RCC 7860 (cell line): ENCODE results near the gene PPT1.
A peak's percentile ranks its signal among the peaks of the same experiment; 100 is the strongest.

Experiments
- DNase-seq: peaks from one replicate; pipeline ENCODE4 v3.0.0-alpha.2; 2015; ENCODE audit warnings: low spot score
- FAIRE-seq: peaks from 2 replicates; lab custom pipeline; 2012; peaks lifted over from hg19 to GRCh38; lab: Jason Lieb, UNC

PPT1 gene

DNA sequence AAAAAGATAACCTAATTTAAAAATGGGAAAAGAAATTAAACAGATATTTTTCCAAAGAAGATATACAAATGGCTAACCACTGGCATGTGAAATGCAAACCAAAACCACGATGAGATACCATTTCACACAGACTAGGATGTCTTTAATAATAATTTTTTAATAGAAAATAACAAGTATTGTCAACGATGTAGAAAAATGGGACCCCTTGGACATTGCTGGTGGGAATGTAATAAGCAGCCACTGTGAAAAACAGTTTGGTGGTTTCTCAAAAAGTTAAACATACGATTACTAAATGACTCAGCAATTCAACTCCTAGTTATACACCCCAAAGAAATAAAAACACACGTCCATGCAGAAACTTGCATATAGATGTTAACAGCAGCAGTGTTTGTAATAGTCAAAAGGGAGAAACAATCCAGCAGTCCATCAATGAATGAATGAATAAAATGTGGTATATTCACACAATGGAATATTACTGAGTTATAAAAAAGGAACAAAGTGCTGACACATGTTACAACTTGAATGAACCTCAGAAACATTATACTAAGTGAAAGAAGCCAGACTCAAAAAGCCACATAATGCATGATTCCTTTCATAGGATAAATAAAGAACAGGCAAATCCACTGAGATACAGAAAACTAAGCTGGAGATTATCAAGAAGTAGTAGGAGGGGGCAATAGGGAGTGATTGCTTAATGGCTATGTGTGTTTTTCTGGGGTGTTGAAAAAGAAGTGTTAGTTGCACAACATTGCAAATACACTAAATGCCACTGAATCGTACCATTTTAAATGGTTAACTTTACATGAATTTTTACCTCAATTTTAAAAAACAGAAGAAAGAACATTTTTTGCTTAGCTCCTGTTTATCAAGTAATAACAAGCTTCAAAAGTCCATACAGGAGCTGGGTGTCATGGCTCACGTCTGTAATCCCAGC is 4.1 kb downstream of the PPT1 start:
- no peak for DNase-seq

GRCh38 chr1:40092241-40092640 is 4.8 kb downstream of the PPT1 start:
- DNase-seq, result no peak
- FAIRE-seq, result no peak

More for the DNA sequence above, 4.1 kb downstream of the PPT1 start:
- no peak for FAIRE-seq

- no peak for FAIRE-seq
- DNase-seq, result no peak
Measured at GRCh38 chr1:40090652-40091355, 6.2 kb downstream of the PPT1 start.

- peak; percentile 63 for FAIRE-seq
- peak; percentile 53 for DNase-seq
Measured at GRCh38 chr1:40084750-40085149, 12.3 kb downstream of the PPT1 start.

- DNase-seq (no peak), FAIRE-seq (no peak)
Measured at GRCh38 chr1:40081871-40082270, 15.2 kb downstream of the PPT1 start.

GRCh38 chr1:40079774-40080400 is 17.2 kb downstream of the PPT1 start:
- no peak for DNase-seq
- FAIRE-seq, result no peak

GRCh38 chr1:40078512-40079333 is 18.3 kb downstream of the PPT1 start:
- peak; percentile 44 for FAIRE-seq
- DNase-seq, result peak; percentile 51

DNA sequence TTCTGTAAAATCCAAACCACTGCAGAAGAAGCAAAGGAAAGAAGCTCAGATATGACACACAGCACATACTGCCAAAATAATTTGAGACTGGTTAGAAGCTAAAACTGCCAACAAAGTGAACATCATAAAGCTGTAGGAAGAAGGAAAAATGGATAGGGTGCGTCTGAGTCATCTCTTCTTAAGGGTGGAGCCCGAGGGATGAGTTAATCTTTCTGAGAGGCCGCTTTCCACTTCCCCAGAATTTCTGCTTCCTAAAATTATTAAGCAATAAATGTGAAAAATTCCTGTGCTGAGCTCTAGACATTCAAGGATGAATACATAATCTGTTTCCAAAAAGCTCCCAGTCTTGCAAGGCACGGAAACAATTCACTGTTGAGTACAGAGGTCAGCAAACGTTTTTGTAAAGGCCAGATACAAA is 20.1 kb downstream of the PPT1 start:
- FAIRE-seq, result no peak

DNA sequence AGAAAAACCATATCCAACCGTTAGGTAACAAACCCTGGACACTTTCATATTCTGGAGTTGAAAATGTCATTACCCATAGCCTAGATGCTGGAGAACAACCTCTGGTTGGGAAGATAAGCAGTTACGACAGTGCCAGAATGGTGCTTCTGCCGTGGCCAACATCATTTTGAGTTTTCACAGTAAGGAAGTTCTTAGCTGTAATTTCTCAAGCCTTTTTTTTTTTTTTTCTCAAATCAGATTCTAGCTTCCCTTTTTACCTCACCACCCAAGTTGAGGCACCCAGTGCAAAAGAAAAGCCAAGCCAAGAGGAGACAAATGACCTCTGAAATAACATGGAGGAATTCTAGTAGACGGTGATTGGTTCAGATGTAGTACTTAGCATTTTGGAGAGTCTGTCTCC is 21.8 kb downstream of the PPT1 start:
- FAIRE-seq, result no peak
- no peak for DNase-seq

More for the DNA sequence above, 20.1 kb downstream of the PPT1 start:
- no peak for DNase-seq

GRCh38 chr1:40073062-40073461 is 24.0 kb downstream of the PPT1 start:
- DNase-seq (no peak), FAIRE-seq (no peak)

GRCh38 chr1:40072142-40072541 is 24.9 kb downstream of the PPT1 start:
- DNase-seq (no peak), FAIRE-seq (no peak)

- FAIRE-seq, result no peak
Measured at GRCh38 chr1:40067851-40068250, 29.2 kb downstream of the PPT1 start.

GRCh38 chr1:40067023-40067422 is 30.0 kb downstream of the PPT1 start:
- no peak for DNase-seq
- FAIRE-seq, result no peak

More at GRCh38 chr1:40067851-40068250, 29.2 kb downstream of the PPT1 start:
- no peak for DNase-seq

- no peak for FAIRE-seq
- no peak for DNase-seq
Measured at GRCh38 chr1:40064797-40065499, 32.1 kb downstream of the PPT1 start.

- no peak for FAIRE-seq
Measured at GRCh38 chr1:40059960-40060750, 36.9 kb downstream of the PPT1 start.

DNA sequence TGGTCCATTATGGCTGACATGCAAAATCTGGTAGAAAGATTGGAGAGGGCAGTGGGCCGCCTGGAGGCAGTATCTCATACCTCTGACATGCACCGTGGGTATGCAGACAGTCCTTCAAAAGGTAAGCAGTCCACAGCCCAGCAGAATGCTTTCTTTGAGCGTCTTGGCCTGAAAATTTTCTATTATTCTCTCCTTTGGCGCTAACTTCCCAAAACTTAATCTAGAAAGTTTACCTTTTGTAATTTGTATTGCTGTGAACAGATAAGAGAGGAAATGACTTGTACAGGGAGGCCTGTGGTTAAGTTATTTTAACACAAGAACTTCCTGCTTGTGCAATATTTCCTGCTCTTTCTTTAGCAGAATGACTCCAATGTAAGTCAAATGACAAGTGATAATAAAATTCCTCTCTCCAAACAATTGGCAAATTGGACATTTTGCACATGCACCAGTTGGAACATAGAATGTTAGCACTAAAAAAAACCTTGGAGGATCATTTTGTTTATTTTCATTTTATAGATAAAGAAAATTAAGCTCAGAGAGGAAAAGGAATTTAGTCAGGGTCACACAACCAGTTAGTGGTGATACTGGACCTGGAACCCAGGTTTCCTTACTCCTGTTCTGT is 37.6 kb downstream of the PPT1 start:
- FAIRE-seq (no peak), DNase-seq (no peak)

More at GRCh38 chr1:40059960-40060750, 36.9 kb downstream of the PPT1 start:
- DNase-seq, result no peak

- no peak for DNase-seq
- no peak for FAIRE-seq
Measured at GRCh38 chr1:40058453-40059337, 38.4 kb downstream of the PPT1 start.

DNA sequence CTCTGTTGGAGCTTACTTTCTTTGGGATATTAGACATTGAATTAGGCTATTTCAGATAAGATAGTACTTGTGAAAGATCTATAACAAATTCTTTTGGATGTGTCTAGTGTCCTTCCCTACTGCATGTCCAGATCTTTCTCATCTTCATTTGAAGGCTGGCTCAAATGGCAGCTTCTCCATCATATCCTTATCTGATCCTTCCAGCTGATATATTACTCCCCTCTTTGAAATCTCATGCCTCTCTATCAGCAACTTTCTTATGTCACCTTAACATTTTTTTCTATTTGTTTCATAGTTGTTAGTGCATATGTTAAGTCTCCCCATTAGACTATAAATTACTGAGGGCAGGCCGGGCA is 39.0 kb downstream of the PPT1 start:
- DNase-seq (no peak), FAIRE-seq (no peak)
